Sigmoid colon (tissue), 7 donors: ENCODE measurements around the gene ELK1. TPM values are rescaled to one million over a fixed set of nuclear protein-coding genes. Genes with fewer than 3 reads are reported as not detected.

Source experiments
- DNase-seq: peaks from one replicate; pipeline ENCODE4 v3.0.0-alpha.2; 2019
- H3K27ac ChIP-seq, 4 donors: fragments of 200-600 bp; sonication (generic); one replicate each; pipeline ENCODE4 v1.5.1; 2016 to 2019; ENCODE audit warnings: mild to moderate bottlenecking in 1 of 4
- H3K27me3 ChIP-seq, 3 donors: fragments of 200-600 bp; sonication (generic); one replicate each; pipeline ENCODE4 v1.5.1; 2019; ENCODE audit warnings: mild to moderate bottlenecking in 1 of 3
- H3K36me3 ChIP-seq, 4 donors: fragments of 200-600 bp; sonication (generic); one replicate each; pipeline ENCODE4 v1.5.1; 2016 to 2019
- H3K4me1 ChIP-seq, 4 donors: fragments of 200-600 bp; sonication (generic); one replicate each; pipeline ENCODE4 v1.5.1; 2017 to 2019
- H3K4me3 ChIP-seq, 4 donors: fragments of 200-600 bp; sonication (generic); one replicate each; pipeline ENCODE4 v1.5.1; 2017 to 2019; ENCODE audit warnings: mild to moderate bottlenecking in 2 of 4, moderate library complexity in 1 of 4
- H3K9me3 ChIP-seq, 4 donors: fragments of 200-600 bp in 3 of 4; sonication (generic) in 3 of 4; one replicate each; pipeline versions ENCODE4 v1.5.1 to v1.6.1; 2013 to 2019
- CTCF ChIP-seq, 4 experiments: fragments of 450-650 bp in 3 of 4; fragments of 200-600 bp in 1 of 4; IDR thresholded peaks; one replicate each; pipeline ENCODE4 v1.5.1; 2016 to 2019; ENCODE audit warnings: antibody characterized with exemption in 4 of 4, mild to moderate bottlenecking in 3 of 4, moderate library complexity in 2 of 4
- EP300 ChIP-seq, 4 donors: sonication (generic); formaldehyde crosslinking; IDR thresholded peaks; one replicate each; pipeline ENCODE4 v1.6.1; 2017; ENCODE audit warnings: antibody characterized with exemption in 4 of 4
- POLR2A ChIP-seq, 2 donors: fragments of 450-650 bp; IDR thresholded peaks; one replicate each; pipeline ENCODE4 v1.6.1; 2016; ENCODE audit warnings: antibody characterized with exemption in 2 of 2, mild to moderate bottlenecking in 2 of 2, moderate library complexity in 2 of 2
- POLR2AphosphoS5 ChIP-seq, 4 donors: sonication (generic); formaldehyde crosslinking; IDR thresholded peaks; one replicate each; pipeline ENCODE4 v1.6.1; 2017; ENCODE audit warnings: antibody characterized with exemption in 4 of 4
- WGBS, 2 donors: extraction: QIAGEN DNeasy Blood & Tissue Kit; methylation state at CpG; one replicate each; pipeline ENCODE4 v1.1.7; 2013; 5-methylcytosine and 5-hydroxymethylcytosine counted together
- intact Hi-C: fragments of 100-400 bp; cut with DNase I; formaldehyde crosslinking; loops from one replicate; pipeline ENCODE4 v1.15.1; 2023
- polyA plus RNA-seq, 3 donors: library from polyadenylated mRNA; stranded (reverse); fragments of 200-250 nt; gene quantifications; one replicate each; pipeline ENCODE4 v1.2.3, GENCODE V29; 2013
- total RNA-seq, 4 donors: library from RNA; depleted of rRNA; stranded (reverse); fragments of >200 nt; gene quantifications; one replicate each; pipeline ENCODE4 v1.1.0, GENCODE V29; 2016
- donor health status: healthy with polysubstance abuse.
- donor health status: Bipolar disorder and iron deficiency.
- donor health status: healthy.

ELK1 gene
- total and polyA plus RNA-seq, 7 donors = 12.1 to 22.3 (median 17.2) TPM

- no peak for DNase-seq
- Histone ChIP-seq H3K9me3 (no peaks in the 10 kb centered on the region), H3K4me3 (peak overlapping the region; percentile 46 to 65 (median 60)), H3K4me1 (peaks cover 0 to 4% (median 0%) of the 10 kb centered on the region in 4 donors), H3K36me3 (peaks cover 0 to 17% (median 5%) of the 10 kb centered on the region in 4 donors), H3K27me3 (no peaks in the 10 kb centered on the region), H3K27ac (peak overlapping the region; percentile 91 to 93 (median 92))
- TF ChIP-seq CTCF (IDR thresholded peaks at IDR 0.05) (no peak), POLR2A (IDR thresholded peaks at IDR 0.05) (no peak), EP300 (IDR thresholded peaks at IDR 0.05) (no peak), POLR2AphosphoS5 (IDR thresholded peaks at IDR 0.05) (no peak)
- 0 to 2% methylated on average over 13 of the region's 13 CpGs for WGBS, 2 donors
- intact Hi-C loops = loop anchor here (5.0 to 10.0 kb wide), 3 partner anchors 179 to 1387 kb away; partner anchors contain the start of genes TFE3 and ZNF81
Observed at GRCh38 chrX:47658301-47658683, 7.9 kb upstream of the ELK1 start.

DNA sequence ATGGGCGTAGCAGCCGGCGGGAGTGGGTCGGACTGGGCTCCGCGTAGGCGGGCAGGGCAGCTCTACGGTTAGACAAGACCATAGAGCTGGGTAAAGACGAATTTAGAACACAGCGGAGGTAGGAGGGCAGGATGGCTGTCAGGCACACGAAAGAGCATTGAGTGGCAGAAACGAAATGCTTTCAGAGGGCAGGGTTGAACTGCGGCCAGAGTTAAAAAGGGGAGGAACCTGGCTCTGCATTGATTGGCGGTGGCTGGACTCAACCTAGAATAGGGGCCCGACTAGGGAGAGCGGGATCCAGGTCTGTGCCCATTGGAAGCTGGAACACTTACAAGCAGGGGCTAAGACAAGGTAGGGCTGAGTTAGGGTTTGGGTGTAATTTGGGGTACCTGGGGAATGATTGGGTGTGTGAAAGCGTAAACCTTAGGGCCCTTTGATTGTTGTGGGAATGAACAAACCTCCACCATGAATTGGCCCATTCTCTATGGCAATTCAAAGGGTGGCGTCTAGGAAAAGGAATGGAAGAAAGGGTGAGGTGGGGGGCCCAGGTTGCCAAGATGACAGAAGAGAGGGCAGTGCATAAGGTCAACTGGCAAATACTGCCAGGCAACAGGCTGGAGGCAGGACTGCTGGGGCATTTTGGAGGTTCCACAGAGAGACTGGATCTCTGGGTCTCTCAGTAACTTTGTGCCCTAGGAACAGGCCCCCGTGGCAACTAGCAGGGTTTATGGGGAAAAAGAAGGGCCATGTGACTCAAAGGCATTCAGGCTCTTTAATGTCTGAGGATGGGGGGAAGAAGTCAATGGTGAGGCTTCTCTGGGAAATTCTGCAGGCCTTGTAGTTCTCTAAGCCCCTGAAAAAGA lies 911 bp upstream of the ELK1 start:
- Histone ChIP-seq H3K27me3 (no peaks in the 10 kb centered on the region), H3K9me3 (no peaks in the 10 kb centered on the region), H3K4me1 (peaks cover 0 to 18% (median 12%) of the 10 kb centered on the region in 4 donors), H3K27ac (peak overlapping the region; percentile 68 to 86 (median 79)), H3K36me3 (peaks cover 0 to 5% (median 0%) of the 10 kb centered on the region in 4 donors), H3K4me3 (peak overlapping the region; percentile 17 to 44 (median 36))
- intact Hi-C loops = loop anchor here (5.0 to 10.0 kb wide), 5 partner anchors 69 to 1394 kb away; partner anchors contain the start of genes TFE3, TIMP1 and USP11
- no peak for TF ChIP-seq EP300 (IDR thresholded peaks at IDR 0.05)
- TF ChIP-seq POLR2AphosphoS5 (IDR thresholded peaks at IDR 0.05) = peak in 1 of 4 donors; percentile 3
- no peak for DNase-seq
- WGBS, 2 donors = 10 to 14% methylated on average over 19 of the region's 19 CpGs

GRCh38 chrX:47649781-47650163 lies 591 bp downstream of the ELK1 start:
- 1 to 2% methylated on average over 10 to 11 of the region's 11 CpGs for WGBS, 2 donors
- H3K9me3 ChIP-seq = no peaks in the 10 kb centered on the region
- DNase-seq = no peak
- peaks cover 0 to 18% (median 12%) of the 10 kb centered on the region in 4 donors for H3K4me1 ChIP-seq
- H3K36me3 ChIP-seq = no peaks in the 10 kb centered on the region
- no peak for TF ChIP-seq EP300 (IDR thresholded peaks at IDR 0.05)
- no peak for TF ChIP-seq POLR2A (IDR thresholded peaks at IDR 0.05)
- TF ChIP-seq CTCF (IDR thresholded peaks at IDR 0.05) = no peak
- peak overlapping the region; percentile 86 to 92 (median 88) for H3K27ac ChIP-seq
- intact Hi-C loops = loop anchor here (5.0 to 10.0 kb wide), 6 partner anchors 67 to 1395 kb away; partner anchors contain the start of genes ARAF, TFE3, TIMP1 and USP11
- no peaks in the 10 kb centered on the region for H3K27me3 ChIP-seq
- H3K4me3 ChIP-seq = peak overlapping the region; percentile 51 to 73 (median 70)

GRCh38 chrX:47649271-47649670 lies 1.1 kb downstream of the ELK1 start:
- H3K4me1 ChIP-seq = peaks cover 0 to 18% (median 12%) of the 10 kb centered on the region in 4 donors
- peak overlapping the region in 1 of 4 donors; percentile 87 for H3K27ac ChIP-seq
- no peaks in the 10 kb centered on the region for H3K9me3 ChIP-seq
- no peak for DNase-seq
- intact Hi-C loops = loop anchor here (5.0 kb wide), 1 partner anchor 87 kb away; the partner anchor contains the start of gene ARAF
- TF ChIP-seq CTCF (IDR thresholded peaks at IDR 0.05) (no peak), POLR2A (IDR thresholded peaks at IDR 0.05) (no peak), EP300 (IDR thresholded peaks at IDR 0.05) (no peak), POLR2AphosphoS5 (IDR thresholded peaks at IDR 0.05) (no peak)
- no peaks in the 10 kb centered on the region for H3K36me3 ChIP-seq
- H3K4me3 ChIP-seq = peak overlapping the region; percentile 51 to 73 (median 70)
- 7 to 19% methylated on average over 8 of the region's 8 CpGs for WGBS, 2 donors
- no peaks in the 10 kb centered on the region for H3K27me3 ChIP-seq

DNA sequence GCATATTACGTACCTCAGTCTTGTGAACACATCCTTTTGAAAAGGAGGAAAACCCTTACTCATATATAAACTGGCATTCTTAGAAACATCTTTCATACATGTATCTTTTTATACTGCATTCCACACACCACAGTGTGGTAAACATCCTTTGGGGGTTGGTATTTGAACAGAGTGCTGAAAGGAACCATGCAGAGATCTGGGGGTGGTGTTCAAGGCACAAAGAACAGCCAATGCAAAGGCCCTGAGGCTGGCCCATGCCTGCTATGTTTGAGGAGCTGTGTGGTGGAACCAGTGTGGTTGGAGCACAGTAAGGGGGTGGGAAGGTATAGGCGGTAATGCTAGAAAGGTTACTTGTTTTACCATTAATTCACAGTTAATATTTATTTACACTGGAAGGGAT lies 2.0 kb downstream of the ELK1 start:
- TF ChIP-seq CTCF (IDR thresholded peaks at IDR 0.05) = no peak
- no peak for TF ChIP-seq POLR2A (IDR thresholded peaks at IDR 0.05)
- TF ChIP-seq EP300 (IDR thresholded peaks at IDR 0.05) = no peak
- no peak for TF ChIP-seq POLR2AphosphoS5 (IDR thresholded peaks at IDR 0.05)
- no peaks in the 10 kb centered on the region for H3K27me3 ChIP-seq
- intact Hi-C loops = loop anchor here (5.0 kb wide), 1 partner anchor 86 kb away; the partner anchor contains the start of gene ARAF
- 83 to 98% methylated on average over 2 of the region's 2 CpGs for WGBS, 2 donors
- no peak for DNase-seq
- no peak overlapping the region for H3K27ac ChIP-seq
- H3K4me3 ChIP-seq = no peak overlapping the region
- no peaks in the 10 kb centered on the region for H3K36me3 ChIP-seq
- H3K4me1 ChIP-seq = peaks cover 0 to 18% (median 12%) of the 10 kb centered on the region in 4 donors
- H3K9me3 ChIP-seq = no peaks in the 10 kb centered on the region
